Activated T-cell treated with anti-CD3 and anti-CD28 coated beads, Interleukin-2, amount 50 U/mL, for 72 hours (primary cell): ENCODE results near the gene RPL38. TPM values are rescaled to one million over a fixed set of nuclear protein-coding genes. Genes with fewer than 3 reads are reported as not detected.

Experiments
- ATAC-seq, 2 donors: fragments of 150-1000 bp; cut with Tn5 transposase; replicated peaks in 1 of 2; 2 replicates each; pipeline ENCODE4 v1.10.0; 2021; ENCODE audit warnings: moderate library complexity in 2 of 2, mild to moderate bottlenecking in 1 of 2
- DNase-seq, 2 donors: peaks; one replicate each; pipeline ENCODE4 v3.0.0; 2021 to 2022; ENCODE audit warnings: mixed read lengths in 1 of 2
- H3K27ac Mint-ChIP-seq: one replicate; pipeline ENCODE4 v1.8.0; 2022; ENCODE audit warnings: mild to moderate bottlenecking, moderate library complexity, mixed read lengths
- H3K27me3 Mint-ChIP-seq: one replicate; pipeline ENCODE4 v1.8.0; 2022; ENCODE audit warnings: low read depth, mixed read lengths
- H3K36me3 Mint-ChIP-seq, 2 donors: one replicate each; pipeline ENCODE4 v1.8.0; 2022; ENCODE audit warnings: mixed read lengths in 2 of 2, mild to moderate bottlenecking in 1 of 2; ENCODE audit not compliant: insufficient read depth in 2 of 2
- H3K4me1 Mint-ChIP-seq: one replicate; pipeline ENCODE4 v1.8.0; 2022; ENCODE audit warnings: low read depth, mixed read lengths
- H3K4me3 Mint-ChIP-seq, 2 donors: one replicate each; pipeline ENCODE4 v1.8.0; 2022; ENCODE audit warnings: mild to moderate bottlenecking in 2 of 2, mixed read lengths in 2 of 2, moderate library complexity in 2 of 2
- H3K9me3 Mint-ChIP-seq, 2 donors: one replicate each; pipeline ENCODE4 v1.8.0; 2022; ENCODE audit warnings: mixed read lengths in 2 of 2
- total RNA-seq, 2 donors: library from RNA; stranded (reverse); gene quantifications; one replicate each; pipeline ENCODE4 v1.2.3, GENCODE V29; 2022

The RPL38 gene
- total RNA-seq, 2 donors from 2014 or later, result 1,255 to 1,305 TPM

DNA sequence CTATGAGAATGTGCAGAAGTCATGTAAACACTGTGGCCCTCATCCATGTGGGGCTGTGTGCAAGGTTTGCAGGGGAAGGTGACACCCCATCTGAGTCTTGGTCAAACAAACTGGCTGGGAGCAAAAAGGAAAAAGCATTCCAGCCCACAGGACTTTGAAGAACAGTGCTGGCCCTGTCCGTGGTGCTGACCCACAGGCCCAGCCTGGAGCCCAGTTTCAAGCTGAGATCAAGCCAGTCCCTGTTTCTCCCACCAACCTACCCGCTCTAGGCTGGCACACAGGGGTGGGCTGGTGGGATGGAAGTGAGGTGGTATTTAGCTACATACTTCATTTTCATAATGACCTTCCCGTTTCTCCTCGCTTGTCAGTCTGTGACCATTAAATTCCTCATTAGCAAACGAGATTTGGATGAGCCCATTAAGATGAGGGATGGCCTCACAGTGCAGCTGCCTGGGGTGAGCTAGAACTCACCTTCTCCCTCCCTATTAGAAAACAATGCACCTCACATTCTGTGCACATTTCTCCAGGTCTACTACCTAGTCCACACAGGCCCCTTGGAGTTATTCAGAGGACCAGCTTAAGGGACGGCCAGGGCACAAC lies 12.6 kb upstream of the RPL38 start:
- Mint-ChIP-seq H3K27ac (no peak overlapping the region), H3K4me3 (no peak overlapping the region), H3K9me3 (no peaks in the 10 kb centered on the region), H3K4me1 (no peaks in the 10 kb centered on the region), H3K27me3 (peaks cover 25% of the 10 kb centered on the region), H3K36me3 (no peaks in the 10 kb centered on the region)
- ATAC-seq, result no peak
- DNase-seq, result no peak

DNA sequence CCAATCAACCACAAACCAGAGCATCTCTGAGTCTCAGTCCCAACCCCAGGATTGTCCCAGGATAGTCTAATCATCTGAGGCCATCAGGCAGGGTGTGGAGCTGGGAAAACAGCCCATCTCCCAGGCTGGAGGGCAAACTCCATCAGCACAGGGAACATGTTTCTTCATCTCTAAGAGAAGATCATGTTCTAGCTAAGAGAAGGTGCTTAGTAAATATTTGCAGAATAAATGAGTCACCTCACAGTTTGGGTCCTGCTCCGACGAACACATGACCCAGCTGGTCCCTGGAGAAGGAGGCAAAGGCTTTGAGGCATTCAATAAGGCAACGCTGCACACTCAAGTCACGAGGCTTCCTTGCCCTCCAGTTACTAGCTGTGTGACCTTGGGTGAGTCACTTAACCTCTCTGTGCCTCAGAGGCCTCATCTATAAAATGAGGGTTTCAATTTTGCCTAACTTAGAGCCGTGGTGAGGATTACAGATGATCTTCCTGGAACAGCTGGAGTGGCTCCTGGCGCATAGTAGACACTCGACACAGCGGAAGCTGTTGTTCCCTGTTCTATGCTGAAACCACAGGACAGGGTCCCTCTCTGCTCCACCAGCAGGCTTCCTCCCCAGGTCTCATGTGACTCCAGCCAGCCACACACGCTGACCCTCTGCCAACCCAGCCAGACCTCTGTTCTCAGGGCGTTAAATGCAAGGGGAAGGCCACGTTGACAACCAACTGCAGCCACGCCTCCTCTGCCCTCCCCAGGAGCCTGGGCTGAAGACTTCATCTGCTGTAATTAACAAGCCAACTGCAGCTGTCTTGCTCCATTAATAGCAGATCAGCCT lies 10.3 kb upstream of the RPL38 start:
- Mint-ChIP-seq H3K27me3 (peaks cover 19% of the 10 kb centered on the region), H3K36me3 (no peaks in the 10 kb centered on the region), H3K27ac (no peak overlapping the region), H3K9me3 (no peaks in the 10 kb centered on the region), H3K4me1 (no peaks in the 10 kb centered on the region), H3K4me3 (no peak overlapping the region)
- no peak for ATAC-seq
- DNase-seq, result no peak

DNA sequence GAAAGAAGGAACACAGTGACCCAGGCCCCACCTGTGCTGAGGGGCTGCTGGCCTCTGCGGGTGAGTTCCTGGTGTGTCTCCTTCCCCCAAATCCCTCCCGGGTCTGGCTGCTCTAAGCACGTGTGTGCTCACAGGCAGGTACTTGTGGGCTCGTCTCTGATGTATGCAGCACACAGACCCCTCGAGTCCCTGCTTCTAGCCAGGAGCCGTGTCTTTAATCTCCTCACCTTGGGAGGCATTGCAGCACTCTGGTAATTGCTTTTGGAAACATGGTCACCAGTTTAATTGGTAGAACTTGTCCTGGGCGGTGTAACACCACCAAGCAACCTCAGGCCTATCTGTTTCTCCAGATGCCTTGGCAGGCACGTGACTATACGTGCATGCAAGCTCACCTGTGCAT lies 8.8 kb upstream of the RPL38 start:
- Mint-ChIP-seq H3K27ac (no peak overlapping the region), H3K9me3 (no peaks in the 10 kb centered on the region), H3K27me3 (peaks cover 25% of the 10 kb centered on the region), H3K4me3 (no peak overlapping the region), H3K36me3 (no peaks in the 10 kb centered on the region), H3K4me1 (peaks cover 2% of the 10 kb centered on the region)
- DNase-seq (no peak), ATAC-seq (no peak)

DNA sequence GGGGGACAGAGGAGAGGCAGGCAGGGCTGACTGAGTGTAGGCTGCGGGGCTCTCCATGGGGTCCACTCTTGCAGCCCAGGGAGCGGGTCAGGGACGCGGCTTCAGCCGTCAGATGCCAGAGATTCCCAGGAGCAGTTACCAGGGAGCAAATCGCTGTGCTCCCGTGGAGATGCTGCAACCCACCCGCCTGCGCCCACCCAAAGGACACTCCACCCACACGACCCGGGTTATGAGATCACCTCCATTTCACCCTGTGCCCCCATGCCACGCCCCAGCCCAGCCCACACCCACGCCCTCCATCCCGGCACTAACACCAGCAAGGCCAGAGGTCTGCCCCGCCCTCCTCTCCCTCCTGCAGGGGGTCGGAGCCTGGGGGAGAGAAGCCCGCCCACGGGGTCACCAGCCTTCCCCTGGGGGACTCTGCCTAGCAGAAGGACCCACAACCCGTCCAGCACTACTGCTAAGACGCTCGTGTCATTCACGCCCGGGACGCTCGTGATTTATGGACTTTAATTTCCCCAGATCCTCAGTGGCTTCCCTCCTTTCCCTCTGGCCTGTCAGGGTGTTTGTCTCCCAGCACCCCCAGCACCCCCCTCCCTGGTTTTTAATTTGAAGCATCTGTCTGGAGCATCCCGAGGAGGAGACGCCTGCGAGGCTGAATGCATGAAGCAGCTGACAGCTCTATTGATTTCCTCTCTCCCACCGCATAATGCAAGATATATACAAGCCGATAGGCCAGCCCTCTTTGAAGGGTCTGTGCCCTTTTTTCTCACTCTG lies 6.7 kb upstream of the RPL38 start:
- no peak overlapping the region for H3K27ac Mint-ChIP-seq

DNA sequence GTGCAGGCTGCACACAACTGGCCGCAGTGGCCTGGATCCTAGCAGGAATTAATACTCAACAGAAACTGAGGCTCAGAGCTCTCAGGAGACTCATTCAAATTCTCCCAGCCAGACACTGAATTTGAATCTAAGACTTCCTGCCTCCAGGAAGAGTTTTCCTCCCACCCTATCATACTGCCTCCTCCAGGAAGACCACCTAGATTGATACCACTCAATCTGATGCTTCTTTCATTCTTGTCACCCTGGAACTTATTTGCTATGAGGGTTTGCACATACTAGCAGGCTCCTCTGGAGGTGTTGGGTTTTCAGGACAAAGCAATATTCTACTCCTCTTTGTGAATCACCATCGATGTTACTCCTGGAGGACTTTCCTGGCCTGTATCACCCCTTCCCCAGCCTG lies 5.7 kb upstream of the RPL38 start:
- DNase-seq (no peak), ATAC-seq (no peak)
- Mint-ChIP-seq H3K27me3 (peaks cover 38% of the 10 kb centered on the region), H3K4me1 (peaks cover 12% of the 10 kb centered on the region), H3K36me3 (no peaks in the 10 kb centered on the region), H3K9me3 (no peaks in the 10 kb centered on the region), H3K4me3 (no peak overlapping the region), H3K27ac (no peak overlapping the region)

More for the DNA sequence above, 6.7 kb upstream of the RPL38 start:
- peaks cover 7% of the 10 kb centered on the region for H3K4me1 Mint-ChIP-seq
- H3K36me3 Mint-ChIP-seq, result no peaks in the 10 kb centered on the region
- no peaks in the 10 kb centered on the region for H3K9me3 Mint-ChIP-seq
- ATAC-seq (no peak), DNase-seq (no peak)
- H3K4me3 Mint-ChIP-seq, result no peak overlapping the region
- H3K27me3 Mint-ChIP-seq, result peaks cover 32% of the 10 kb centered on the region

DNA sequence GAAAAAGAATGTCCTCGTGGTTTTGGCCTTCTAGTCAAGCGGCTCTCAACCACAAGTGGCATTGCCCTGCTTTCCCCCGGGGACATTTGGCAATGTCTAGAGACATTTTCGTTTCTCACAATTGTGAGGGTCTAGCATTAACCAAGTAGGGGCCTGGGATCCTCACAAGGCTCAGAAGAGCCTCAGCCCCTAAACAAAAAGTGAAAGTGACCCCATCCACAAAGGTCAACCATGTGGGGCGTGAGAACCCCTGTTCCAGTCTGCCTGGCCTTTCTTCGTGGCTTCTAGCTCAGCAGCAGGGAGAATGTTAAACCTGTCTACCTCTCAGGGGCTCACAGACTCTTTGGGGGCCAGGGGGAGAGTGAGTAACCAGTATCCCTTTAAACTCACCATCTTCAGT lies 4.8 kb upstream of the RPL38 start:
- Mint-ChIP-seq H3K4me1 (peaks cover 21% of the 10 kb centered on the region), H3K27me3 (peaks cover 35% of the 10 kb centered on the region), H3K9me3 (no peaks in the 10 kb centered on the region), H3K27ac (no peak overlapping the region), H3K36me3 (peaks cover 3% of the 10 kb centered on the region in 2 donors), H3K4me3 (peak overlapping the region in 1 of 2 donors; percentile 32)
- no peak for ATAC-seq
- no peak for DNase-seq

DNA sequence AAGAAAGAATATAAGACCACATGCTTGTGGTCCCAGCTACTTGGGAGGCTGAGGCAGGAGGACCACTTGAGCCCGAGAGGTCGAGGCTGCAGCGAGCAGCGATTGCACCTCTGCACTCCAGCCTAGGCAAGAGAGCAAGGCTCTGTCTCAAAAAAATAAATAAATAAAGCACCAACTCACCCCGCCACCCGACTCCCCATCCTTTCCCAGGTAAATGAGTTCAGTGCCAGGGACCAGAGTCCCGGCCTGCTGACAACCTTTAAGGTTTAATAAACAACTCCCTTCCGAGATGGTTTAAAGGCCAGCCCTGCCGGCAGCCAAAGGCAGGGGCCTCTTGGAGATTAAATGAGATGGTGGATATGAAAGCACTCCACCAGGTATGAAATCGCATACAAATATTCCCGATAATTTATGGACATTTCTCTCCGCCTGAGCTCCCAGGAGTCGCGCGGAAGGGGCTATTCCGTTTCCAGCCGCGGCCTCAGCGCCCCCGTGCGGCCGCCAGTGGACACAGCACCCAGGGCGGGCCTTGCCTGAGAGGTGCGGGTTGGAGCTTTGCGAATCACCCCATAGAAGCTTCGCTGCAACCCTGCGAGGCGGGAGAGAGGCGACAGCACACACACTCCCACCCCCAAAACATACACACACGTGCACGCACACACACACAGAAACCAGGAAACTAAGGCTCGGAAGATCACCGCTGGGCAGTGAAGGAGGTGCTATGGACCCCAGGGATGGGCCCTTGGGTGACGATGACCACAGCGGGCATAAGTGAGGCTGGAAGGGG lies 4.0 kb upstream of the RPL38 start:
- no peak overlapping the region for H3K27ac Mint-ChIP-seq
- peaks cover 21% of the 10 kb centered on the region for H3K4me1 Mint-ChIP-seq
- DNase-seq (peak; percentile 69 to 80), ATAC-seq (peak; percentile 48 to 55)
- H3K9me3 Mint-ChIP-seq, result no peaks in the 10 kb centered on the region
- peak overlapping the region in 1 of 2 donors; percentile 32 for H3K4me3 Mint-ChIP-seq
- peaks cover 3% of the 10 kb centered on the region in 2 donors for H3K36me3 Mint-ChIP-seq
- H3K27me3 Mint-ChIP-seq, result peaks cover 35% of the 10 kb centered on the region

DNA sequence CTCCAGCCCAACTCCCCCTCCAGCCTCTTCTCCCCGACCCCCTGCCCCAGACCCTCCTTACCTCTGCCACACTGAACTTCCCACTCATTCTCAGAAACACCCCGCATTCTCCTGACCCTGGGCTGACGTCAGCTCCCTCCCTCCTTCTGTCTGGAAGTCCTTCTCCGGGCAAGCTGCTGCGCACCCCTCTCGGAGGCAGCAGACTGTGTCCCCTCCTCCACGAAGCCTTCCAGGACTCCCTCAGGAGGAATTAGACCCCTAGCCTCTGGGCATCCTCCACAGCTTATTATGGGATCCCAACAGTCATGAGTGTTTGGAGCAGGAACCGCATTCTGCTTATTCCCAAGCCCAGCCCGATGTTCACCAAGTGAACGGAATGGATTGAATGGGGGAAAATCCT lies 3.4 kb upstream of the RPL38 start:
- peaks cover 27% of the 10 kb centered on the region for H3K4me1 Mint-ChIP-seq
- peaks cover 8% of the 10 kb centered on the region in 2 donors for H3K36me3 Mint-ChIP-seq
- H3K4me3 Mint-ChIP-seq, result no peak overlapping the region
- ATAC-seq (no peak), DNase-seq (no peak)
- H3K27ac Mint-ChIP-seq, result no peak overlapping the region
- peaks cover 35% of the 10 kb centered on the region for H3K27me3 Mint-ChIP-seq
- H3K9me3 Mint-ChIP-seq, result no peaks in the 10 kb centered on the region

DNA sequence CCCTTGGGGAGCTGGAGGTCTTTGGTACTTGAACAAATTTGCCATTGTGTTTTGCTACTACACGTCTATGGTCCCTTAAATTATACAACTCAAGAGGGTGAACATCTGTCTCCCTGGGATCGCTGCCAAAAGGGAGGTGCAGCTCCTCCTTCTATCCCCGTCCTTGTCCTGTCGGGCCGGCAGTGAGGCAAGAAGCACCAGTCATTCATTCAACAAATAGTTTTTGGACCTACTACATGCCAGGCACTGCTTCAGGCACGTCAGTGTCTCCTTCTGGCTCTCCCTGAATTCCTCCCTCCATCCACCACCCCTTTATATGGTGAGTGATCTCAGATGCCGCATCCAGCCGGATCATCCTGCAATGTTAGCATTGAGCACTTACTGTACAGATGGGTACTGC lies 2.2 kb upstream of the RPL38 start:
- peaks cover 38% of the 10 kb centered on the region for H3K4me1 Mint-ChIP-seq
- H3K36me3 Mint-ChIP-seq, result peaks cover 11 to 13% of the 10 kb centered on the region in 2 donors
- no peaks in the 10 kb centered on the region for H3K9me3 Mint-ChIP-seq
- ATAC-seq, result no peak
- H3K27me3 Mint-ChIP-seq, result peaks cover 28% of the 10 kb centered on the region
- no peak for DNase-seq
- H3K4me3 Mint-ChIP-seq, result no peak overlapping the region
- H3K27ac Mint-ChIP-seq, result no peak overlapping the region

DNA sequence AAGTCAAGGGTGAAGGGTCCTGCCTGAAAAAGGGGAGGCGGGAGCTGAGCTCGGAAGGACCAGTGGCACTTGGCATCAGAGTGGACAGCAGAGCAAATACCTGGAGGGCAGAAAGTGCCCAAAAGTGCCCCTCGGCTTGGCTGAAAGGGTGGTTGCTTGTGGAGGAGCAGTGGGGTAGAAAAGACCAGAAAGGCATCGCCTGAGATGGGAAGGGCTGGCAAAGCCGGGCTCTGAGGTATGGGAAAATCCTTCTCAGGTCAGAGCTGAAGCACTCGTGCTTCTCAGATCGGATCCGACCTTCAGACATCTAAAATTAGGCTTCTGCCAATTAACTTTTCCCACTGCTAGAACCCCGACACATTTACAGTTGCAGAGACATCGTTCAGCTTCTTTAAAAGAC lies 1.5 kb upstream of the RPL38 start:
- H3K36me3 Mint-ChIP-seq, result peaks cover 13 to 17% of the 10 kb centered on the region in 2 donors

DNA sequence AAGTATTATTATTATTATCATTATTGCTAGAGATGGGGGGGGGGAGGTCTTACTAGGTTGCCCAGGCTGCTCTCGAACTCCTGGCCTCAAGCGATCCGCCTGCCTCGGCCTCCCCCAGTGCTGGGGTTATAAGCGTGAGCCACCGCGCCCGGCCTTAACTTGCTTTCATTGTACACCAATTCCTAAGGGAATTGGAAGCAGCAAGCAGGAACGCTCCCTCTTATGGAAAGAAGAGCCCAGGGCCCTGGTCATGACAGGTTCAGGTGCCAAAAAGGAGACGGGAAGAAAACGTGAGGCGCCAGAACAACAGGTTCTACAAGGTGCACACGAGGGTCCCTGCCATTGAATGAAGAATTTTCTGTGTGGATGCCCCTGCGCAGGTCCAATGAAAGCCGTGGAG lies 540 bp upstream of the RPL38 start:
- H3K27ac Mint-ChIP-seq, result no peak overlapping the region

More for the DNA sequence above, 1.5 kb upstream of the RPL38 start:
- ATAC-seq (no peak), DNase-seq (no peak)
- H3K27ac Mint-ChIP-seq, result peak overlapping the region; percentile 47
- H3K9me3 Mint-ChIP-seq, result no peaks in the 10 kb centered on the region
- peaks cover 45% of the 10 kb centered on the region for H3K4me1 Mint-ChIP-seq
- peaks cover 26% of the 10 kb centered on the region for H3K27me3 Mint-ChIP-seq
- peak overlapping the region; percentile 93 to 99 for H3K4me3 Mint-ChIP-seq

DNA sequence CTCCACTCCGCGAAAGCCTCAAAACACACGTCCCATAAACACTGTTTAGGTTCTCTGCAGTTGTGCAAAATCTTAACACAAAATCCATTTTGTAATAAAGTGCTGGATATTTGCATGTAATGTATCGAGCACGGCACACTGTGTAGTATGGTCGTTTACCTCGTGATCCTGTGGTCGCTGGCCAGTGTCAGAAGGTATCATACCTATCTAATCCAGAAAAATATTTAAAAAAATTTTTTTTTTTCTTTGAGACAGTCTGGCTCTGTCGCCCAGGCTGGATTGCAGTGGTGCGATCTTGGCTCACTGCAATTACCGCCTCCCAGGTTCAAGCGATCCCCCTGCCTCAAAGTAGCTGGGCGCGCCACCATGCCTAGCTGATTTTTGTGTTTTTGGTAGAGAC lies 996 bp downstream of the RPL38 start:
- no peak for DNase-seq
- Mint-ChIP-seq H3K9me3 (no peaks in the 10 kb centered on the region), H3K36me3 (peaks cover 21 to 27% of the 10 kb centered on the region in 2 donors), H3K4me1 (peaks cover 70% of the 10 kb centered on the region), H3K4me3 (peak overlapping the region; percentile 93 to 99), H3K27me3 (peaks cover 15% of the 10 kb centered on the region), H3K27ac (peak overlapping the region; percentile 89)
- ATAC-seq, result no peak

More for the DNA sequence above, 540 bp upstream of the RPL38 start:
- Mint-ChIP-seq H3K9me3 (no peaks in the 10 kb centered on the region), H3K36me3 (peaks cover 16 to 17% of the 10 kb centered on the region in 2 donors), H3K4me3 (peak overlapping the region; percentile 93 to 99), H3K4me1 (peaks cover 55% of the 10 kb centered on the region), H3K27me3 (peaks cover 21% of the 10 kb centered on the region)
- ATAC-seq (no peak), DNase-seq (no peak)
